ENCODE measurements around the gene ATP2A2. TPM values are rescaled to one million over a fixed set of nuclear protein-coding genes. Genes with fewer than 3 reads are reported as not detected.
A peak's percentile ranks its signal among the peaks of the same experiment; 100 is the strongest.

The ATP2A2 gene
- total RNA-seq, 1 experiment from 2014 or later = 239 TPM

DNA sequence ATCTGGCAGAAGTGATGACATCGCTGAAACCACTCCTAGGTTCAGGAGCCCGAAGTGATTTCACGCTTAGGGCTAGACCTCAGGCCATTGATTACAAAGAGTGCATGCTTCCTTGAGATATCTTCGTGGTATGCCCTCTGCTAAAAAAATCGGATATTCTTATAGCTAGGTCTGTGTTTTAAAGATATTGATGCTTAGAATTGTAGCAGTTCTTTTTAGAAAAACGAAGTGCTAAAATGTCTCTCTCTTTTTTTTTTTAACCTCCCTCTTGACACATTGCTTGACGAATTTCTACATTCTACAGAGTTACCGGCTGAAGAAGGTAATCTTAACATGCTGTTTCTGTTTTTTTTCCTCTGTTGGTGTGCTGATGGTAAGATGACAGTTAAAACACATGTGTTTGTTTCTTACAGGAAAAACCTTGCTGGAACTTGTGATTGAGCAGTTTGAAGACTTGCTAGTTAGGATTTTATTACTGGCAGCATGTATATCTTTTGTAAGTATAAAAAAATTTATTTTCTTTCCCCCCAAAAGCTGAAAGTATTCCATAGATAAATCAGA, 1.3 kb downstream of the ATP2A2 start (continued):
- TF ChIP-seq, protein P1, sequence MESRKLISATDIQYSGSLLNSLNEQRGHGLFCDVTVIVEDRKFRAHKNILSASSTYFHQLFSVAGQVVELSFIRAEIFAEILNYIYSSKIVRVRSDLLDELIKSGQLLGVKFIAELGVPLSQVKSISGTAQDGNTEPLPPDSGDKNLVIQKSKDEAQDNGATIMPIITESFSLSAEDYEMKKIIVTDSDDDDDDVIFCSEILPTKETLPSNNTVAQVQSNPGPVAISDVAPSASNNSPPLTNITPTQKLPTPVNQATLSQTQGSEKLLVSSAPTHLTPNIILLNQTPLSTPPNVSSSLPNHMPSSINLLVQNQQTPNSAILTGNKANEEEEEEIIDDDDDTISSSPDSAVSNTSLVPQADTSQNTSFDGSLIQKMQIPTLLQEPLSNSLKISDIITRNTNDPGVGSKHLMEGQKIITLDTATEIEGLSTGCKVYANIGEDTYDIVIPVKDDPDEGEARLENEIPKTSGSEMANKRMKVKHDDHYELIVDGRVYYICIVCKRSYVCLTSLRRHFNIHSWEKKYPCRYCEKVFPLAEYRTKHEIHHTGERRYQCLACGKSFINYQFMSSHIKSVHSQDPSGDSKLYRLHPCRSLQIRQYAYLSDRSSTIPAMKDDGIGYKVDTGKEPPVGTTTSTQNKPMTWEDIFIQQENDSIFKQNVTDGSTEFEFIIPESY (IDR thresholded peaks at IDR 0.05; ENCODE audit: extremely low read depth, insufficient replicate concordance, low read length) = no peak

DNA sequence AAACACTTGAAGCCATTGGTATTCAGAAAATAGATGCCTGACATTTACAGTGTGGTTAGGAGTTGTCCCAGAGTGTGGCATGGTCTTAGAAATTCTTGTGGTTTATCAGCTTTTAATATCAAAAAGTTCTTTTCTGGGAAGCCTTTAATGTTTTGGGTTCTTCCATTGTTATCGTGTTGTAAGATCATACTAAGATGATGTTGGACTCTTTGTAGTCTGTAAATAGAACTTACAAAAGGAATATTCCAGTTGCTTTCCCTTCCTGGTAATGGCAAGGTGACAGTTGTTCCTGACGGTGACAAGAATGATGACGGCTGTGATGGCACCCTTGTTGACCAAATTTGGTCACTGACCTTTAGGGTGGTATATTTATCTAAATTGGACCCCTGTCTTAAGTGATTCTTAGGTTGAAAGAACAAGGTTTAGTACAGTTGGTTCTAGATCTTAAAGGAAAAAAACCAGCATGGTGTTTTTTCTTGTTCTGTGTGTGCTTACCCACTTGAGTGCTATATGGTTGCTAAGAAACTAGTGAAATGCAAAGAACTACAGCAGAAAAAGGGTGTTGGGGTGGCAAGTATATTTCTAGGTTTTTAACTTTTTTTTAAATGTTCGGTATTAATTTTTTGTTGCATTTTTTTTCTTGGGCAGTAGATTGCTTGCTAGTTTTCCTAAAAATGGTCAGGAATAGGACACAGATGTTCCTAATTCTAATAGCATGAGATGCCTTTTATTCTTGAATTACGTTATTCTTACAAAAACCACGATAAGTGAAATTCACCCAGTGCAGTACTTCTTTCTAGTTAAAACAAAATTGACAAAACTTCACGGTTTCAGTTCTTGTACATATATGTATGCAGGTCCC, 2.1 kb downstream of the ATP2A2 start:
- DNase-seq (ENCODE audit: low read depth, low spot score) (no peak), ATAC-seq (no peak)
- Histone ChIP-seq H3K4me1 (ENCODE audit: control insufficient read depth in 1 of 2, insufficient read depth in 2 of 2, low read length in 2 of 2) (peaks cover 12 to 25% of the 10 kb centered on the region in 2 experiments), H2AFZ (ENCODE audit: low read depth, low read length, poor library complexity, severe bottlenecking) (no peak overlapping the region), H3K27me3 (ENCODE audit: insufficient read depth, low read length) (no peaks in the 10 kb centered on the region), H3K36me3 (ENCODE audit: control insufficient read depth in 1 of 2, insufficient read depth in 2 of 2, low read length in 2 of 2) (peaks cover 18 to 46% of the 10 kb centered on the region in 2 experiments), H3K4me3 (replicated peaks in 1 of 2; ENCODE audit: low read depth in 1 of 2, low read length in 2 of 2) (peak overlapping the region; percentile 56 to 87), H3K9me3 (ENCODE audit: control insufficient read depth in 1 of 2, insufficient read depth in 1 of 2, low read depth in 1 of 2, low read length in 2 of 2) (no peaks in the 10 kb centered on the region), H4K20me1 (ENCODE audit: insufficient read depth) (peaks cover 31% of the 10 kb centered on the region; the same call in 1 of the 2 replicates), H3K9ac (ENCODE audit: low read length) (peak overlapping the region; percentile 95), H3K4me2 (ENCODE audit: low read length) (peak overlapping the region; percentile 78), H3K27ac (ENCODE audit: low read depth, low read length) (no peak overlapping the region), H3K9me2 (ENCODE audit: insufficient read depth) (no peaks in the 10 kb centered on the region), H3K79me2 (ENCODE audit: insufficient read depth, low read length) (peaks cover 67% of the 10 kb centered on the region)
- CTCF ChIA-PET = no interaction called here
- intact Hi-C loops (cut with micrococcal nuclease) = no loop called here
- BruUV-seq (replicated peaks) = TSS peak; percentile 41
- RAD21 ChIA-PET (ENCODE audit: low non-redundant PET in 1 of 2, low total read pairs in 2 of 2, uncharacterized antibody in 2 of 2, unreplicated experiment in 2 of 2) = interaction anchor here in 1 of 2 experiments (0.6 kb wide), 1 partner anchor 149 kb away, joined by 3 read pairs; no protein-coding TSS in a partner anchor
- POLR2A ChIA-PET = interaction anchor here (1.0 kb wide), 1 partner anchor 13 kb away, joined by 3 read pairs; no protein-coding TSS in a partner anchor
- TF ChIP-seq, protein P2, sequence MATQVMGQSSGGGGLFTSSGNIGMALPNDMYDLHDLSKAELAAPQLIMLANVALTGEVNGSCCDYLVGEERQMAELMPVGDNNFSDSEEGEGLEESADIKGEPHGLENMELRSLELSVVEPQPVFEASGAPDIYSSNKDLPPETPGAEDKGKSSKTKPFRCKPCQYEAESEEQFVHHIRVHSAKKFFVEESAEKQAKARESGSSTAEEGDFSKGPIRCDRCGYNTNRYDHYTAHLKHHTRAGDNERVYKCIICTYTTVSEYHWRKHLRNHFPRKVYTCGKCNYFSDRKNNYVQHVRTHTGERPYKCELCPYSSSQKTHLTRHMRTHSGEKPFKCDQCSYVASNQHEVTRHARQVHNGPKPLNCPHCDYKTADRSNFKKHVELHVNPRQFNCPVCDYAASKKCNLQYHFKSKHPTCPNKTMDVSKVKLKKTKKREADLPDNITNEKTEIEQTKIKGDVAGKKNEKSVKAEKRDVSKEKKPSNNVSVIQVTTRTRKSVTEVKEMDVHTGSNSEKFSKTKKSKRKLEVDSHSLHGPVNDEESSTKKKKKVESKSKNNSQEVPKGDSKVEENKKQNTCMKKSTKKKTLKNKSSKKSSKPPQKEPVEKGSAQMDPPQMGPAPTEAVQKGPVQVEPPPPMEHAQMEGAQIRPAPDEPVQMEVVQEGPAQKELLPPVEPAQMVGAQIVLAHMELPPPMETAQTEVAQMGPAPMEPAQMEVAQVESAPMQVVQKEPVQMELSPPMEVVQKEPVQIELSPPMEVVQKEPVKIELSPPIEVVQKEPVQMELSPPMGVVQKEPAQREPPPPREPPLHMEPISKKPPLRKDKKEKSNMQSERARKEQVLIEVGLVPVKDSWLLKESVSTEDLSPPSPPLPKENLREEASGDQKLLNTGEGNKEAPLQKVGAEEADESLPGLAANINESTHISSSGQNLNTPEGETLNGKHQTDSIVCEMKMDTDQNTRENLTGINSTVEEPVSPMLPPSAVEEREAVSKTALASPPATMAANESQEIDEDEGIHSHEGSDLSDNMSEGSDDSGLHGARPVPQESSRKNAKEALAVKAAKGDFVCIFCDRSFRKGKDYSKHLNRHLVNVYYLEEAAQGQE (IDR thresholded peaks at IDR 0.05; ENCODE audit: low read depth) = no peak
- TF ChIP-seq ZNF274 (IDR thresholded peaks at IDR 0.05; ENCODE audit: low read depth, low read length) (no peak), JUND (IDR thresholded peaks at IDR 0.05) (no peak), TCF7L2 (IDR thresholded peaks at IDR 0.05; ENCODE audit: borderline replicate concordance, extremely low read depth, insufficient read depth, insufficient read length) (no peak), CBX3 (IDR thresholded peaks at IDR 0.05; ENCODE audit: low read depth) (no peak), SIN3A (IDR thresholded peaks at IDR 0.05; ENCODE audit: low read depth) (no peak), POLR2A (IDR thresholded peaks at IDR 0.05; ENCODE audit: borderline replicate concordance, extremely low read depth, insufficient read depth, insufficient read length) (no peak), ZFX (IDR thresholded peaks at IDR 0.05) (no peak), RAD21 (IDR thresholded peaks at IDR 0.05; ENCODE audit: low read depth) (no peak)
- TF ChIP-seq, protein P3, sequence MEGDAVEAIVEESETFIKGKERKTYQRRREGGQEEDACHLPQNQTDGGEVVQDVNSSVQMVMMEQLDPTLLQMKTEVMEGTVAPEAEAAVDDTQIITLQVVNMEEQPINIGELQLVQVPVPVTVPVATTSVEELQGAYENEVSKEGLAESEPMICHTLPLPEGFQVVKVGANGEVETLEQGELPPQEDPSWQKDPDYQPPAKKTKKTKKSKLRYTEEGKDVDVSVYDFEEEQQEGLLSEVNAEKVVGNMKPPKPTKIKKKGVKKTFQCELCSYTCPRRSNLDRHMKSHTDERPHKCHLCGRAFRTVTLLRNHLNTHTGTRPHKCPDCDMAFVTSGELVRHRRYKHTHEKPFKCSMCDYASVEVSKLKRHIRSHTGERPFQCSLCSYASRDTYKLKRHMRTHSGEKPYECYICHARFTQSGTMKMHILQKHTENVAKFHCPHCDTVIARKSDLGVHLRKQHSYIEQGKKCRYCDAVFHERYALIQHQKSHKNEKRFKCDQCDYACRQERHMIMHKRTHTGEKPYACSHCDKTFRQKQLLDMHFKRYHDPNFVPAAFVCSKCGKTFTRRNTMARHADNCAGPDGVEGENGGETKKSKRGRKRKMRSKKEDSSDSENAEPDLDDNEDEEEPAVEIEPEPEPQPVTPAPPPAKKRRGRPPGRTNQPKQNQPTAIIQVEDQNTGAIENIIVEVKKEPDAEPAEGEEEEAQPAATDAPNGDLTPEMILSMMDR (IDR thresholded peaks at IDR 0.05 in 2 of 3, conservative IDR thresholded peaks at IDR 0.05 in 1 of 3; ENCODE audit: borderline replicate concordance in 1 of 3, insufficient read depth in 1 of 3, low read depth in 2 of 3, low read length in 2 of 3) = no peak
- TF ChIP-seq, protein P1 (IDR thresholded peaks at IDR 0.05; ENCODE audit: extremely low read depth, insufficient replicate concordance, low read length) = no peak
